Measurements from ENCODE around the gene RNF183.
"Not testable (repeated sequence)": the region's sequence is repeated elsewhere in the genome, so short reads cannot be mapped to it uniquely, and the experiment has no call there.

The RNF183 gene

DNA sequence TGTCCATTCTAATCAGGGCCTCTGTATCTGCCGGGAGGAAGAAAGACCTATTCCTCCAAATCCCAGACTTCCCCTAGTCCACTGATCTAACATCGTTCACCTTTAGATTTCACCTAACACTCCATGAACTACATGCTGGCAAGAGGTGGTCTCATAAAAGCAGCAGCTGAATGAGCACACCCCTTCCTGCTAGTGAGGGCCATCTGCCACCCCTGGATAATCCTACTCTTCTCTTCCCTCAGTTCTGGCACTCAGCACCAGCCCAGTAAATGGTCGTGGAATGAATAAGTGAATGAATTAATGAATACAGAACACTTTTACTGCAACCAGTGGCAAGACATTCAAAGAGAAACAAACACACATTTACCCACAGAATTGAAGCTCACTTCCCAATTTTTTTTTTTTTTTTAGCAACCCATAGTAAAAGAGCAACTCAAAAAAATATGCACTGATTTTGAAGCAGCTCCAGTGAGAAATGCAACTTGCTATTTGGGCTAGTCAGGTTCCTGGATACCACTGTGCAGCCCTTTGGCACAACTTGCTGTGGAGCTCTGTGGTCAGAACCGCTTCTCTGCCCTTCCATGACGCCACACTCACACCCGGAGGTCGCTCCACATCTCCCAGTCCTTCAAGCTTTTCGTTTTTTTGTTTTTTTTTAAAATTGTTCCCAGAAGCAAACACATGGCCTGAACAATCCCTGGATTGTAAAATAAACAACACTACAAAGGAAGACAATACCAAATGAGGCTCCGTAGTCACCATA is 6.2 kb downstream of the RNF183 start:
- no peaks in the 10 kb centered on the region for H3K27me3 Mint-ChIP-seq (ENCODE audit: low read depth)
- H3K27ac Mint-ChIP-seq, result no peak overlapping the region
- peaks cover 10% of the 10 kb centered on the region for H3K36me3 Mint-ChIP-seq (ENCODE audit: low read depth)
- no peaks in the 10 kb centered on the region for H3K4me1 Mint-ChIP-seq
- H3K4me3 Mint-ChIP-seq, result no peak overlapping the region
- TF ChIP-seq, protein P1, sequence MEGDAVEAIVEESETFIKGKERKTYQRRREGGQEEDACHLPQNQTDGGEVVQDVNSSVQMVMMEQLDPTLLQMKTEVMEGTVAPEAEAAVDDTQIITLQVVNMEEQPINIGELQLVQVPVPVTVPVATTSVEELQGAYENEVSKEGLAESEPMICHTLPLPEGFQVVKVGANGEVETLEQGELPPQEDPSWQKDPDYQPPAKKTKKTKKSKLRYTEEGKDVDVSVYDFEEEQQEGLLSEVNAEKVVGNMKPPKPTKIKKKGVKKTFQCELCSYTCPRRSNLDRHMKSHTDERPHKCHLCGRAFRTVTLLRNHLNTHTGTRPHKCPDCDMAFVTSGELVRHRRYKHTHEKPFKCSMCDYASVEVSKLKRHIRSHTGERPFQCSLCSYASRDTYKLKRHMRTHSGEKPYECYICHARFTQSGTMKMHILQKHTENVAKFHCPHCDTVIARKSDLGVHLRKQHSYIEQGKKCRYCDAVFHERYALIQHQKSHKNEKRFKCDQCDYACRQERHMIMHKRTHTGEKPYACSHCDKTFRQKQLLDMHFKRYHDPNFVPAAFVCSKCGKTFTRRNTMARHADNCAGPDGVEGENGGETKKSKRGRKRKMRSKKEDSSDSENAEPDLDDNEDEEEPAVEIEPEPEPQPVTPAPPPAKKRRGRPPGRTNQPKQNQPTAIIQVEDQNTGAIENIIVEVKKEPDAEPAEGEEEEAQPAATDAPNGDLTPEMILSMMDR (IDR thresholded peaks at IDR 0.05; ENCODE audit: unreplicated experiment in 3 of 3), result no peak
- H3K9me3 Mint-ChIP-seq, result no peaks in the 10 kb centered on the region

DNA sequence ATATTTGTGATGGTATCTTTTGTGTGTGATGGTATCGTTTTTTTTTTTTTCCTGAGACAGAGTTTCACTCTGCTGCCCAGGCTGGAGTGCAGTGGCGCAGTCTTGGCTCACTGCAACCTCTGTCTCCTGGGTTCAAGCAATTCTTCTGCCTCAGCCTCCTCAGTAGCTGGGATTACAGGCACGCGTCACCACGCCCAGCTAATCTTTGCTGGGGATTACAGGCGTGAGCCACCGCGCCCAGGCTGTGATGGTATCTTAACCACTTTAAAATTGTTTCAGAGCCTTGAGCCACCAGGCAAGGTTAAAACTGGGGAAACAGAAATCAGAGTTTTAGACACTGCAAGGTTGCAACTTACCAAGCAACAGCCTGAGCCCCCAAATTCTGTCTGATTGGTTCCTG is 6.9 kb downstream of the RNF183 start:
- not testable (repeated sequence) for H3K4me3 Mint-ChIP-seq, H3K27ac Mint-ChIP-seq
- peaks cover 17% of the 10 kb centered on the region for H3K36me3 Mint-ChIP-seq (ENCODE audit: low read depth)

GRCh38 chr9:113293285-113293878 is 9.8 kb downstream of the RNF183 start:
- TF ChIP-seq, protein P1 (IDR thresholded peaks at IDR 0.05; ENCODE audit: unreplicated experiment in 3 of 3), result no peak
- no peaks in the 10 kb centered on the region for H3K27me3 Mint-ChIP-seq (ENCODE audit: low read depth)
- H3K9me3 Mint-ChIP-seq, result no peaks in the 10 kb centered on the region
- no peak overlapping the region for H3K27ac Mint-ChIP-seq
- H3K4me3 Mint-ChIP-seq, result no peak overlapping the region
- peaks cover 43% of the 10 kb centered on the region for H3K36me3 Mint-ChIP-seq (ENCODE audit: low read depth)
- no peaks in the 10 kb centered on the region for H3K4me1 Mint-ChIP-seq

More for the DNA sequence above, 6.9 kb downstream of the RNF183 start:
- not testable (repeated sequence) for H3K27me3 Mint-ChIP-seq (ENCODE audit: low read depth); H3K4me1 Mint-ChIP-seq; H3K9me3 Mint-ChIP-seq

GRCh38 chr9:113290052-113290607 is 13.0 kb downstream of the RNF183 start:
- H3K27me3 Mint-ChIP-seq (ENCODE audit: low read depth), result no peaks in the 10 kb centered on the region
- TF ChIP-seq, protein P1 (IDR thresholded peaks at IDR 0.05; ENCODE audit: unreplicated experiment in 3 of 3), result no peak
- H3K4me3 Mint-ChIP-seq, result no peak overlapping the region
- H3K9me3 Mint-ChIP-seq, result no peaks in the 10 kb centered on the region
- H3K36me3 Mint-ChIP-seq (ENCODE audit: low read depth), result peaks cover 66% of the 10 kb centered on the region
- no peak overlapping the region for H3K27ac Mint-ChIP-seq
- no peaks in the 10 kb centered on the region for H3K4me1 Mint-ChIP-seq

DNA sequence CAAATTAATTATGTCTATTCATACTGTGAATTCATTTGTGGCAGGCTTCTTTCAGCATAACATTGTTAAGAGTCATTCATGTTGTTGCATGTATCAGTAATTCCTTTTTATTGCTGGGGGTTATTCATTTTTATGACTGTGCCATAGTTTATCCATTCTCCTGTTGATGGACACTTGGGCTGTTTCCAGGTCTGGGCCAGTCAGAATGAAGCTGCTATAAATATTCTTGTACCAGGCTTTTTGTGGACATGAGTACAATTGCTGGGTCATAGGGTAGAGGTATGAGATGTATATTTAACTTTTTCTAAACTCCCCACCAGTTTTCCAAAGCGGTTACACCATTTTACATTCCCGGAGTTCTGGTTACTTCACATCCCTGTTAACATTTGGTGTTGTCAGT is 14.1 kb downstream of the RNF183 start:
- H3K9me3 Mint-ChIP-seq, result no peaks in the 10 kb centered on the region
- no peak overlapping the region for H3K4me3 Mint-ChIP-seq
- no peak overlapping the region for H3K27ac Mint-ChIP-seq
- TF ChIP-seq, protein P1 (IDR thresholded peaks at IDR 0.05; ENCODE audit: unreplicated experiment in 3 of 3), result no peak
- no peaks in the 10 kb centered on the region for H3K4me1 Mint-ChIP-seq
- no peaks in the 10 kb centered on the region for H3K27me3 Mint-ChIP-seq (ENCODE audit: low read depth)
- peaks cover 75% of the 10 kb centered on the region for H3K36me3 Mint-ChIP-seq (ENCODE audit: low read depth)

GRCh38 chr9:113281356-113281755 is 21.8 kb downstream of the RNF183 start:
- peaks cover 9% of the 10 kb centered on the region for H3K4me1 Mint-ChIP-seq
- TF ChIP-seq, protein P1 (IDR thresholded peaks at IDR 0.05; ENCODE audit: unreplicated experiment in 3 of 3), result no peak
- peak overlapping the region in 1 of 3 experiments; percentile 7 for H3K4me3 Mint-ChIP-seq
- H3K27ac Mint-ChIP-seq, result peak overlapping the region in 1 of 3 experiments; percentile 68
- no peaks in the 10 kb centered on the region for H3K9me3 Mint-ChIP-seq
- H3K27me3 Mint-ChIP-seq (ENCODE audit: low read depth), result no peaks in the 10 kb centered on the region
- H3K36me3 Mint-ChIP-seq (ENCODE audit: low read depth), result peaks cover 65% of the 10 kb centered on the region
